GM21381 (cell line): Measurements from ENCODE around the gene HOXB7.

Experiments used
- ATAC-seq: cut with Tn5 transposase; IDR thresholded peaks from one replicate; pipeline ENCODE4 v1.9.1; 2021; ENCODE audit warnings: mild to moderate bottlenecking, moderate library complexity; ENCODE audit not compliant: unreplicated experiment

The HOXB7 gene

DNA sequence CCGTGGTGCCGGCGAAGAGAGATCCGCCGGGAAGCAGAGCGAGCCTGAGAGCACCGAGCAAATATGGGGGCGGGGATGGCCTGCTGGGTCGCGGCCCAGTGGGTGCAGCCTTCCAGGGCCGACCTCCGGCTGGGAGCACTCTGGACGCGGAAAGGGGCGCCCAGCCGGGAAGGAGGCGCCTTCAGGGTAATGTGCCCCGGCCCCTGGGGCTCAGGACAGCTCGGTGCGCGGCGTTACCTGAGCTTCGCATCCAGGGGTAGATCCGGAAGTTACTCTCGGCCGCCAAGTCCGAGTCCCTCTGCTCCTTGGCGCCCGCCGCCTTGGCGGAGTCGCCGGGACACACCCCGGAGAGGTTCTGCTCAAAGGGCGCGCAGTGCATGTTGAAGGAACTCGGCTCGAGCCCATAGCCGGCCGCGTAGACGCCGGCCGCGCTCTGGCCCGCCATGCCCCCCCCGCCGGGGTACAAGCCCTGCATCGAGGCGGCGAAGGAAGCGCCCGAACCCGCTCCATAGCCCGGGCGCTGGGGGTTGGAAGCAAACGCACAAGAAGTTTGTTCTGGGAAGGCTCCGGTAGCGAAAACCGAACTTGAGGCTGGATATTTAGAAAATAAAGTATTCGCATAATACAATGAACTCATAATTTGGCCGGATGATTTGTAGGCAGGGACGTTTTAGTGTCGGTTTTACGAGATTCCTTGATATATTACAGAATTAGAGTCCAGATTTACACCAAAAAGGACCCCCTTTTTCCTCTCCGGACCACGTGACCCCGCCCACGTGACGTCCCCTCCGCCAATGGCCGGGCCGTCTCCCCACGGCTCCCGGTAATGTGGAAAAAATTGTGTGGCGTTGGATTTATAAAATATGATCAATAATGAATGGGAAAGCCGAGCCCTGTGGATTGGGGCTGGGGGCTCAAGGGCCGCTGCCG lies at the start of gene HOXB7:
HOXB7 (minus strand) TSS at position 736 of the 930 bp plus-strand sequence; CDS start at position 637, 99 bp downstream.
- no peak for ATAC-seq

- no peak for ATAC-seq
Measured at GRCh38 chr17:48655913-48656312, 45.1 kb upstream of the HOXB7 start.

DNA sequence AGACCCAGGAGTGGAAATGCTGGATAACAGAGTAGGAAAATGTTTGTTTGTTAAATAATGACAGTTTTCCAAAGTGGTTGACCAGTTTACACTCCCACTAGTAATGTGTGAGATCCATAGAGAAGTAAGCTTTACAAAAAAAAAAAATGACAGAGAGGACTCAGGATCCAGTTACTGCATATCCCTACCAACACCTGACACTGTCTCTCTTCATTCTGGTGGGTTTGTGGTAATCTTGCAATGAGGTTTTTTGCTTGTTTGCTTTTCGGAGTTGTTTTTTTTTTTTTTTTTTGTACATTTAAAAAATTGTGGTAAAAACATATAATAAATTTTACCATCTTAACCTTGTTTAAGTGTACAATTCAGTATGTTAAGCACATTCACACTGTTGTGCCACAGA lies 38.9 kb upstream of the HOXB7 start:
- no peak for ATAC-seq

DNA sequence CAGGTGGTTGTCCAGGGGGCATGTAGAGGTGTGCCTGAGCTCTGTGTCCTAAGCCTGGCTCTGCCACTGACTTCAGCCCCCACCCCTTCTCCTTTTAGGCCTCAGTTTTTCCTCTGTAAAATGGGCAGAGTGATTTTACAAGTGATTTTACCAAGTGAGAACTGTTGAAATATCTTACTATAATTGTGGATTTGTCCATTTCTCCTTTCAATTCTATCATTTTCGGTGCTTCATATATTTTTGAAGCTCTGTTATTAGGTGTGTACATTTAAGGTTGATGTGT lies 37.1 kb upstream of the HOXB7 start:
- no peak for ATAC-seq

DNA sequence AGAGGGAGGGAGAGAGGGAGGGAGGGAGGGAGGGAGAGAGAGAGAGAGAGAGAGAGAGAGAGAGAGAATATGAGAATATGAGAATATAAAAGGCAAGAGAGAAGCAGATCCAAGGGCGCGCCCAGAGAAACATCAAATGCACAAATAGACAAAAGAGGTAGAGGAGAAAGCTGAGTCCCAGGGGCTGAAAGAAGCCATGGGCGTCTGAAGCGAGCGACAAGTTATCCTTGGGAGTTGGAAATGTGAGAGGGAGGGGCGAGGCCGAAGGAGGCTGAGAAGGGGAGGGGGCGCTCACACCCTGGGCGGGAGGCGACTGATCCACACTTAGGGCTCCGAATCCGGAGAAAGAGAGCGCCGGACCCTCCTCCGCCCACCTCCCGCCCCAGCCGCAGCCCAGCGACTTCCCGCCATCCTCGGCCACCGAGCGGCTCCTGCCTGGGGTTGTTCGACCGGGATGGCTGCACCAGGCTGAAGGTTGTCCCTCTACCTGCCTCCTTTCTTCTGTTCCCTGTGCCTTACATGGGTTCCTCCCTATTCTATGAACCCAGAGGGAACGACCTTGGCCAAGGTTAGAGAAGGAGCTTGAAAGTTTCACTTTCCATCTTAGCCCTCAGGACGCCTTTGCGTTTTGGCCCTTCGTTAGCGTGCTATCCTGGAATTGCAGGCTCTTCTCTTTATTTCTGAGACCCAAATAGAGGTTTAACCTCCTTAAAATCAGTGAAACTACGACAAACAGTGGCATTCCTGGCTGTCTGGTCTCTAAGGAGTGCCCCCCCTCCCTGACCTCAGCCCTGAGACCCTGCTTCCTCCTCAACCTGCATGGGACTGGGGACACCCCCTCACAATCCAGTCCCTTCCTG lies 36.5 kb upstream of the HOXB7 start:
- no peak for ATAC-seq

GRCh38 chr17:48646183-48647102 lies 35.6 kb upstream of the HOXB7 start:
- ATAC-seq: no peak

- ATAC-seq: no peak
Measured at GRCh38 chr17:48645639-48646182, 34.9 kb upstream of the HOXB7 start.

DNA sequence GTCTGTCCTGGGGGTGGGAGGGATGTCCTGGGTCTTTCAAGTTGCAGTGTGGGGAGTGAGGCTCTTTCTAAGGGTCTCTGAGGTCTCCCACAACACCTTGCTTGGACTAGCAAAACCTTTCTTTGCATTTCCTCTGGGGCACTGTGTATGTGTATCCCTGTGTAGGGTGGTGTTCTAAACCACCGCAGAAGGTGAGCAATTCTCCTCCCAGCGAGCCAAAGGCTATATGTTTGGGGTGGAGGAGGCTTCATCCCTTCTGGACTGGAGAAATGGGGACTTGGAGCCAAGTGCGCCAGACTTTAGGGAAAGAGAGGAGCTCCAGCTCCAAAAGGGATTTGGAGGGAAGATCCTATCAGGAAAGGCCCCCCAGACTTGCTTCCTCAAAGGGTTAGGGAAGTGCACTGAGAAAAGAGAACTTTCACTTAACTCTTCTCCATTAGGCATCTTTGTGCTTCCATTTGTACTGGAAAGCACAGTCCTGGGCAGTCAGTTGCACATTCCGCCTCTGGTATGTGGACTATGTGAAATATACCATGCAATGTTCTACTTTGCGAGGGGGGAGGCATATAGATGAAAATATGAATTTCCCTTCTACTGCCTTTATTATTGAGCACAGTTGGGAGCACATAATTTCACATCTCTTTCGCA lies 34.2 kb upstream of the HOXB7 start:
- no peak for ATAC-seq

DNA sequence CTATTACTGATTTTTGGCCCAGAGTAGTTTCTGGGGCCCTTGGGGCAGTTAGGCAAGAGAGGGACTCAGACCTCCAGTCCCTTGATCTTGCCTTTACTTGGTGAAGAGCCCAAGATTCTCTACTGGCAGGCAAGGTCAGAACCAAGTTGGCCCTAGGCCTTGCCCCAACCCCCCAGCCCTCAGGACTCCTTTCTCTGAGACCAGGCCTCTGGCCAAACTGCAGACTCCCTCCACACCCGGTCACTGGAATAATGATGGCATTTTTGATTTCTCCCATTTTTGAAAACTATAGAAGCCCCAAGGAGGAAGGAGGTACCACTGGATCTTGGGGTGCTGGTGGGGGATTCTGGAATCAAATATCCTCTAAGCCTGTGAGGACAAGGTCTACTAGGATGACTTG lies 33.3 kb upstream of the HOXB7 start:
- no peak for ATAC-seq

DNA sequence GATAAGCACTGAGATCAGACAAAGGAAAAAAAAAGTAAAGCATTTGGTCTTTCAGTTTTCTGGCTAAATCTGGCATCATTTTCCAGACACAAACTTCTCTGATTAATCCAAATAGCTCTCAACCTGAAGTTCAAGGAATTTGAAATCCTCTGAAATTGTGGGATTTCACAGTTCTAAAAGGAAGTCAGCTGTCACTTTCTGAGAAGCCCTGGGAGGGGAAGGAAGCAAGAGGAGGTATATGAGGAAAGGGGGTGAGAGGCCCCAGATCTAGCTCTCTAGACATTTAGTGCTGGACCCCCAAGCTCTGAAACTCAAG lies 32.8 kb upstream of the HOXB7 start:
- ATAC-seq: no peak

GRCh38 chr17:48642843-48643696 lies 32.3 kb upstream of the HOXB7 start:
- ATAC-seq: no peak

GRCh38 chr17:48642059-48642842 lies 31.4 kb upstream of the HOXB7 start:
- ATAC-seq: no peak

DNA sequence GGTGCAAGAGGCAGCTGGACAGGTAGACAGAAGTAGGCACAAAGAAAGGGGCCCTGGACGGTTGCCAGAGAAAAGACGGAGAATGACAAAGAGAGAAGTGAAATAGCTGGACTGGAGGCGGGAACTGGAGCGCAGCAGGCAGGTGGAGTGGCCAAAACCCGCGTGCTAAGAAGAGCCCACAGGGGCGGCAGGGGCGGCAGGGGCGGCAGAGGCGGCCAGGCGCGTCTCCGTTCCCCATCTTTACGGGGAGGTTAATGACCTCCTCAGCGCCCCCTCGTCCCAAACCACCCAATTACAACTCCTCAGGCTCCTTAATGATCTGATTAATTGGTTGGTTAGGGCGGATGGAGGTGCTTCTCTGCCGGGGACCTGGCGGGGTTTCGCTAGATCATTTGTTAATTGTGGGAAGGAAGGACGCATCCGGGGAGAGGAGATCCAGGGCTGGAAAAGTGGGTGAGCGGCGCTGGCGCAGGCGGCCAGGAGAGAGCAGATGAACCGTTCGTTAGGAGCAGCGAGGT lies 30.8 kb upstream of the HOXB7 start:
- no peak for ATAC-seq

DNA sequence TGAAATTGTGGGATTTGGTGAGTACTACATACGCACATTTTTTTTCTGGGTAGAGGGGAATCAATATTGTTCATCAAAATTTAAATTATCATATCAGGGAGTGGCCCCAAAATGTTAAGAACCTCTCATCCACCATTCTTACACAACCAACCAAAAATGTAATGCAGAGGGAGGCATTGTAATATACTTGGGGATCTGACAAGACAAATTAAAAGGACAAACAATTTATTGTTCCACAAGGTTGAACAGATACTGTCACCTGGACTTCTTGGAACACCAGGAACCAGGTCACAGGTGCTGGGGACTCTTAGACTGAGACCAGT lies 30.0 kb upstream of the HOXB7 start:
- ATAC-seq: no peak

- no peak for ATAC-seq
Measured at GRCh38 chr17:48639982-48640857, 29.4 kb upstream of the HOXB7 start.

- no peak for ATAC-seq
Measured at GRCh38 chr17:48639136-48639535, 28.3 kb upstream of the HOXB7 start.
